ENCODE data around the gene SAFB.

SAFB gene

GRCh38 chr19:5643060-5643459 lies 20.2 kb downstream of the SAFB start:
- ATAC-seq (replicated peaks): no peak
- no peak overlapping the region for H3K4me3 Mint-ChIP-seq
- no peaks in the 10 kb centered on the region for H3K9me3 Mint-ChIP-seq
- H3K36me3 Mint-ChIP-seq (ENCODE audit: insufficient read depth): peaks cover 90% of the 10 kb centered on the region
- H3K27me3 Mint-ChIP-seq: no peaks in the 10 kb centered on the region
- H3K4me1 Mint-ChIP-seq (ENCODE audit: low read depth in 2 of 2): peaks cover 23 to 38% of the 10 kb centered on the region in 2 donors
- H3K27ac Mint-ChIP-seq: peak overlapping the region in 1 of 2 donors; percentile 83
- DNase-seq: no peak

GRCh38 chr19:5644037-5644436 lies 21.2 kb downstream of the SAFB start:
- ATAC-seq (replicated peaks): no peak
- Mint-ChIP-seq H3K36me3 (ENCODE audit: insufficient read depth) (peaks cover 93% of the 10 kb centered on the region), H3K27ac (peak overlapping the region in 1 of 2 donors; percentile 83), H3K4me3 (no peak overlapping the region), H3K27me3 (no peaks in the 10 kb centered on the region), H3K4me1 (ENCODE audit: low read depth in 2 of 2) (peaks cover 23 to 34% of the 10 kb centered on the region in 2 donors), H3K9me3 (no peaks in the 10 kb centered on the region)
- DNase-seq: no peak

GRCh38 chr19:5645409-5645808 lies 22.5 kb downstream of the SAFB start:
- H3K36me3 Mint-ChIP-seq (ENCODE audit: insufficient read depth): peaks cover 94% of the 10 kb centered on the region
- peak overlapping the region; percentile 66 to 83 for H3K27ac Mint-ChIP-seq
- H3K27me3 Mint-ChIP-seq: no peaks in the 10 kb centered on the region
- no peak for ATAC-seq (replicated peaks)
- DNase-seq: no peak
- no peak overlapping the region for H3K4me3 Mint-ChIP-seq
- H3K9me3 Mint-ChIP-seq: no peaks in the 10 kb centered on the region
- peaks cover 23 to 30% of the 10 kb centered on the region in 2 donors for H3K4me1 Mint-ChIP-seq (ENCODE audit: low read depth in 2 of 2)

GRCh38 chr19:5646703-5647102 lies 23.8 kb downstream of the SAFB start:
- ATAC-seq (replicated peaks) (no peak), DNase-seq (no peak)
- Mint-ChIP-seq H3K27me3 (no peaks in the 10 kb centered on the region), H3K4me1 (ENCODE audit: low read depth in 2 of 2) (peaks cover 18 to 25% of the 10 kb centered on the region in 2 donors), H3K27ac (peak overlapping the region; percentile 35 to 66), H3K9me3 (no peaks in the 10 kb centered on the region), H3K36me3 (ENCODE audit: insufficient read depth) (peaks cover 93% of the 10 kb centered on the region), H3K4me3 (no peak overlapping the region)

- DNase-seq (no peak), ATAC-seq (replicated peaks) (no peak)
- Mint-ChIP-seq H3K36me3 (ENCODE audit: insufficient read depth) (peaks cover 93% of the 10 kb centered on the region), H3K4me1 (ENCODE audit: low read depth in 2 of 2) (peaks cover 19% of the 10 kb centered on the region in 2 donors), H3K4me3 (no peak overlapping the region), H3K27ac (peak overlapping the region in 1 of 2 donors; percentile 52), H3K9me3 (no peaks in the 10 kb centered on the region), H3K27me3 (no peaks in the 10 kb centered on the region)
Measured at GRCh38 chr19:5648464-5648863, 25.6 kb downstream of the SAFB start.

- H3K27me3 Mint-ChIP-seq: no peaks in the 10 kb centered on the region
- peak overlapping the region in 1 of 2 donors; percentile 62 for H3K27ac Mint-ChIP-seq
- DNase-seq (no peak), ATAC-seq (replicated peaks) (no peak)
- H3K36me3 Mint-ChIP-seq (ENCODE audit: insufficient read depth): peaks cover 92% of the 10 kb centered on the region
- no peaks in the 10 kb centered on the region for H3K9me3 Mint-ChIP-seq
- H3K4me1 Mint-ChIP-seq (ENCODE audit: low read depth in 2 of 2): peaks cover 0 to 8% of the 10 kb centered on the region in 2 donors
- no peak overlapping the region for H3K4me3 Mint-ChIP-seq
Measured at GRCh38 chr19:5651361-5651760, 28.5 kb downstream of the SAFB start.

- ATAC-seq (replicated peaks): no peak
Measured at GRCh38 chr19:5652261-5652660, 29.4 kb downstream of the SAFB start.

GRCh38 chr19:5654931-5655330 lies 32.0 kb downstream of the SAFB start:
- no peaks in the 10 kb centered on the region for H3K27me3 Mint-ChIP-seq
- DNase-seq: no peak
- no peaks in the 10 kb centered on the region for H3K9me3 Mint-ChIP-seq
- H3K27ac Mint-ChIP-seq: peak overlapping the region in 1 of 2 donors; percentile 49
- no peak for ATAC-seq (replicated peaks)
- H3K4me3 Mint-ChIP-seq: no peak overlapping the region
- peaks cover 96% of the 10 kb centered on the region for H3K36me3 Mint-ChIP-seq (ENCODE audit: insufficient read depth)
- peaks cover 0 to 3% of the 10 kb centered on the region in 2 donors for H3K4me1 Mint-ChIP-seq (ENCODE audit: low read depth in 2 of 2)

More at GRCh38 chr19:5652261-5652660, 29.4 kb downstream of the SAFB start:
- DNase-seq: no peak
- H3K27ac Mint-ChIP-seq: peak overlapping the region in 1 of 2 donors; percentile 62
- H3K4me3 Mint-ChIP-seq: no peak overlapping the region
- H3K4me1 Mint-ChIP-seq (ENCODE audit: low read depth in 2 of 2): peaks cover 0 to 3% of the 10 kb centered on the region in 2 donors
- no peaks in the 10 kb centered on the region for H3K9me3 Mint-ChIP-seq
- peaks cover 92% of the 10 kb centered on the region for H3K36me3 Mint-ChIP-seq (ENCODE audit: insufficient read depth)
- H3K27me3 Mint-ChIP-seq: no peaks in the 10 kb centered on the region

GRCh38 chr19:5655412-5655811 lies 32.5 kb downstream of the SAFB start:
- peak overlapping the region in 1 of 2 donors; percentile 49 for H3K27ac Mint-ChIP-seq
- H3K36me3 Mint-ChIP-seq (ENCODE audit: insufficient read depth): peaks cover 96% of the 10 kb centered on the region
- no peaks in the 10 kb centered on the region for H3K27me3 Mint-ChIP-seq
- DNase-seq (no peak), ATAC-seq (replicated peaks) (no peak)
- no peak overlapping the region for H3K4me3 Mint-ChIP-seq
- H3K4me1 Mint-ChIP-seq (ENCODE audit: low read depth in 2 of 2): peaks cover 0 to 2% of the 10 kb centered on the region in 2 donors
- H3K9me3 Mint-ChIP-seq: no peaks in the 10 kb centered on the region

GRCh38 chr19:5661483-5661882 lies 38.6 kb downstream of the SAFB start:
- peak overlapping the region in 1 of 2 donors; percentile 55 for H3K27ac Mint-ChIP-seq
- peaks cover 95% of the 10 kb centered on the region for H3K36me3 Mint-ChIP-seq (ENCODE audit: insufficient read depth)
- H3K9me3 Mint-ChIP-seq: no peaks in the 10 kb centered on the region
- no peaks in the 10 kb centered on the region for H3K27me3 Mint-ChIP-seq
- H3K4me3 Mint-ChIP-seq: no peak overlapping the region
- no peak for ATAC-seq (replicated peaks)
- H3K4me1 Mint-ChIP-seq (ENCODE audit: low read depth in 2 of 2): no peaks in the 10 kb centered on the region
- DNase-seq: no peak

GRCh38 chr19:5663904-5664303 lies 41.0 kb downstream of the SAFB start:
- no peaks in the 10 kb centered on the region for H3K27me3 Mint-ChIP-seq
- ATAC-seq (replicated peaks) (no peak), DNase-seq (no peak)
- no peaks in the 10 kb centered on the region for H3K9me3 Mint-ChIP-seq
- no peak overlapping the region for H3K4me3 Mint-ChIP-seq
- peaks cover 93% of the 10 kb centered on the region for H3K36me3 Mint-ChIP-seq (ENCODE audit: insufficient read depth)
- no peak overlapping the region for H3K27ac Mint-ChIP-seq
- no peaks in the 10 kb centered on the region for H3K4me1 Mint-ChIP-seq (ENCODE audit: low read depth in 2 of 2)

- no peak overlapping the region for H3K4me3 Mint-ChIP-seq
- H3K4me1 Mint-ChIP-seq (ENCODE audit: low read depth in 2 of 2): no peaks in the 10 kb centered on the region
- no peaks in the 10 kb centered on the region for H3K9me3 Mint-ChIP-seq
- H3K27ac Mint-ChIP-seq: peak overlapping the region in 1 of 2 donors; percentile 12
- no peak for DNase-seq
- ATAC-seq (replicated peaks): no peak
- no peaks in the 10 kb centered on the region for H3K27me3 Mint-ChIP-seq
- H3K36me3 Mint-ChIP-seq (ENCODE audit: insufficient read depth): peaks cover 94% of the 10 kb centered on the region
Measured at GRCh38 chr19:5664515-5664914, 41.6 kb downstream of the SAFB start.

- DNase-seq (no peak), ATAC-seq (replicated peaks) (no peak)
- no peak overlapping the region for H3K4me3 Mint-ChIP-seq
- H3K27ac Mint-ChIP-seq: peak overlapping the region in 1 of 2 donors; percentile 53
- H3K4me1 Mint-ChIP-seq (ENCODE audit: low read depth in 2 of 2): no peaks in the 10 kb centered on the region
- H3K36me3 Mint-ChIP-seq (ENCODE audit: insufficient read depth): peaks cover 91% of the 10 kb centered on the region
- H3K27me3 Mint-ChIP-seq: no peaks in the 10 kb centered on the region
- no peaks in the 10 kb centered on the region for H3K9me3 Mint-ChIP-seq
Measured at GRCh38 chr19:5665781-5666513, 43.1 kb downstream of the SAFB start.

- ATAC-seq (replicated peaks): no peak
- Mint-ChIP-seq H3K9me3 (no peaks in the 10 kb centered on the region), H3K4me1 (ENCODE audit: low read depth in 2 of 2) (no peaks in the 10 kb centered on the region), H3K4me3 (no peak overlapping the region), H3K27ac (peak overlapping the region in 1 of 2 donors; percentile 62), H3K27me3 (no peaks in the 10 kb centered on the region), H3K36me3 (ENCODE audit: insufficient read depth) (peaks cover 79% of the 10 kb centered on the region)
- DNase-seq: no peak
Measured at GRCh38 chr19:5666921-5667610, 44.2 kb downstream of the SAFB start.
